WTC11 (cell line): ENCODE measurements around the gene SLC13A2. TPM values are rescaled to one million over a fixed set of nuclear protein-coding genes. Genes with fewer than 3 reads are reported as not detected.

Experiments used
- ATAC-seq: fragments of 200-7000 bp; cut with Tn5 transposase; 2 replicates; pipeline ENCODE4 v1.10.0; 2021; ENCODE audit warnings: mild to moderate bottlenecking, moderate library complexity
- CTCF ChIA-PET: fragments of 300-600 bp; sonication (Branson Sonifier 250); formaldehyde crosslinking; loops from one replicate; lab custom pipeline; 2021; ENCODE audit warnings: antibody characterized with exemption; lab: Charles Lee
- POLR2A ChIA-PET: fragments of 350-600 bp; sonication (Branson Sonifier 250); formaldehyde crosslinking; loops from one replicate; lab custom pipeline; 2021; ENCODE audit warnings: antibody characterized with exemption; lab: Charles Lee
- DNase-seq: peaks from one replicate; pipeline ENCODE4 v3.0.0; 2021; ENCODE audit warnings: low spot score
- H3K27ac Mint-ChIP-seq: 2 replicates; pipeline ENCODE4 v1.8.0; 2021; ENCODE audit warnings: mixed read lengths
- H3K27me3 Mint-ChIP-seq: 2 replicates; pipeline ENCODE4 v1.8.0; 2021; ENCODE audit warnings: low read depth, mild to moderate bottlenecking, moderate library complexity, mixed read lengths
- H3K36me3 Mint-ChIP-seq: 2 replicates; pipeline ENCODE4 v1.8.0; 2021; ENCODE audit warnings: mixed read lengths
- H3K4me1 Mint-ChIP-seq: 2 replicates; pipeline ENCODE4 v1.8.0; 2022; ENCODE audit warnings: mixed read lengths
- H3K4me3 Mint-ChIP-seq: 2 replicates; pipeline ENCODE4 v1.8.0; 2021; ENCODE audit warnings: mild to moderate bottlenecking, moderate library complexity, mixed read lengths
- H3K9me3 Mint-ChIP-seq: 2 replicates; pipeline ENCODE4 v1.8.0; 2021; ENCODE audit warnings: mixed read lengths
- CDX4 ChIP-seq: fragments of 250-450 bp; sonication (Bioruptor Pico); IDR thresholded peaks from 2 replicates; pipeline ENCODE4 v1.9.0; 2021; ENCODE audit warnings: moderate library complexity, mild to moderate bottlenecking, inconsistent platforms, borderline replicate concordance
- CREM ChIP-seq: sonication (generic); formaldehyde crosslinking; IDR thresholded peaks from 2 replicates; pipeline ENCODE4 v1.8.1; 2022; ENCODE audit warnings: mild to moderate bottlenecking, missing genetic modification reagents, moderate library complexity
- E2F1 ChIP-seq: sonication (generic); formaldehyde crosslinking; IDR thresholded peaks from 2 replicates; pipeline ENCODE4 v1.8.0; 2022; ENCODE audit warnings: mild to moderate bottlenecking, missing genetic modification reagents
- E2F5 ChIP-seq: sonication (generic); formaldehyde crosslinking; IDR thresholded peaks from 2 replicates; pipeline ENCODE4 v1.8.1; 2022; ENCODE audit warnings: mild to moderate bottlenecking, moderate library complexity, missing genetic modification reagents
- ETV6 ChIP-seq: sonication (generic); formaldehyde crosslinking; IDR thresholded peaks from 2 replicates; pipeline ENCODE4 v1.8.1; 2022; ENCODE audit warnings: mild to moderate bottlenecking, missing genetic modification reagents
- FOXP1 ChIP-seq: sonication (generic); formaldehyde crosslinking; IDR thresholded peaks from 2 replicates; pipeline ENCODE4 v1.8.0; 2022; ENCODE audit warnings: missing genetic modification reagents, mild to moderate bottlenecking, moderate library complexity, borderline replicate concordance
- HMGXB4 ChIP-seq: sonication (generic); formaldehyde crosslinking; IDR thresholded peaks from 2 replicates; pipeline ENCODE4 v1.8.1; 2023; ENCODE audit warnings: mild to moderate bottlenecking, moderate library complexity, missing genetic modification reagents
- PREB ChIP-seq: sonication (generic); formaldehyde crosslinking; IDR thresholded peaks from 2 replicates; pipeline ENCODE4 v1.8.1; 2022; ENCODE audit warnings: mild to moderate bottlenecking, missing genetic modification reagents, moderate library complexity, borderline replicate concordance
- SP1 ChIP-seq: sonication (generic); formaldehyde crosslinking; conservative IDR thresholded peaks from 2 replicates; pipeline ENCODE4 v1.8.1; 2022; ENCODE audit warnings: missing genetic modification reagents
- TEAD1 ChIP-seq: sonication (generic); formaldehyde crosslinking; IDR thresholded peaks from 2 replicates; pipeline ENCODE4 v1.8.0; 2022; ENCODE audit warnings: mild to moderate bottlenecking, missing genetic modification reagents
- ZBTB43 ChIP-seq: sonication (generic); formaldehyde crosslinking; IDR thresholded peaks from 2 replicates; pipeline ENCODE4 v1.8.1; 2023; ENCODE audit warnings: mild to moderate bottlenecking, missing genetic modification reagents
- ZNF138 ChIP-seq: sonication (generic); formaldehyde crosslinking; conservative IDR thresholded peaks from 2 replicates; pipeline ENCODE4 v1.8.1; 2022; ENCODE audit warnings: mild to moderate bottlenecking, moderate library complexity, missing genetic modification reagents
- ZNF317 ChIP-seq: sonication (generic); formaldehyde crosslinking; IDR thresholded peaks from 2 replicates; pipeline ENCODE4 v1.8.1; 2023; ENCODE audit warnings: low read depth, mild to moderate bottlenecking, moderate library complexity, missing genetic modification reagents, borderline replicate concordance
- ZNF396 ChIP-seq: fragments of 250-450 bp; sonication (Bioruptor Pico); IDR thresholded peaks from 2 replicates; pipeline ENCODE4 v1.8.0; 2021; ENCODE audit warnings: mild to moderate bottlenecking, moderate library complexity, borderline replicate concordance
- ZNF416 ChIP-seq: fragments of 250-450 bp; sonication (Bioruptor Pico); IDR thresholded peaks from 2 replicates; pipeline ENCODE4 v1.9.0; 2021; ENCODE audit warnings: mild to moderate bottlenecking, inconsistent platforms
- ZNF532 ChIP-seq: fragments of 250-450 bp; sonication (Bioruptor Pico); IDR thresholded peaks from 2 replicates; pipeline ENCODE4 v1.9.0; 2021; ENCODE audit warnings: mild to moderate bottlenecking, borderline replicate concordance
- total RNA-seq: library from RNA; stranded (reverse); gene quantifications from 3 replicates; pipeline ENCODE4 v1.2.3, GENCODE V29; 2021

The SLC13A2 gene
- total RNA-seq, 1 experiment from 2014 or later = not detected

- Mint-ChIP-seq H3K36me3 (no peaks in the 10 kb centered on the region), H3K27ac (no peak overlapping the region), H3K27me3 (no peaks in the 10 kb centered on the region), H3K4me3 (no peak overlapping the region), H3K9me3 (no peaks in the 10 kb centered on the region), H3K4me1 (peaks cover 29% of the 10 kb centered on the region)
- DNase-seq = no peak
- CTCF ChIA-PET = interaction anchor here (1.0 to 1.5 kb wide), 5 partner anchors 33 to 133 kb away, joined by 3 to 6 read pairs (median 3); partner anchors contain the start of gene ALDOC
- no peak for ATAC-seq
- TF ChIP-seq ZNF138 (CRISPR knock-in tag) (no peak), FOXP1 (CRISPR knock-in tag) (no peak), ZNF317 (CRISPR knock-in tag) (no peak), ZNF416 (CRISPR knock-in tag) (no peak), HMGXB4 (CRISPR knock-in tag) (no peak), E2F5 (no peak), ETV6 (no peak), ZBTB43 (no peak), CREM (no peak), CDX4 (no peak), E2F1 (CRISPR knock-in tag) (no peak), PREB (CRISPR knock-in tag) (no peak), ZNF396 (CRISPR knock-in tag) (no peak), ZNF532 (CRISPR knock-in tag) (no peak), SP1 (CRISPR knock-in tag) (no peak), TEAD1 (CRISPR knock-in tag) (no peak)
- POLR2A ChIA-PET = interaction anchor here (0.5 kb wide), 1 partner anchor 110 kb away, joined by 3 read pairs; no protein-coding TSS in a partner anchor
Observed at GRCh38 chr17:28499684-28500357, 26.4 kb downstream of the SLC13A2 start.
